Stimulated activated CD4-positive, alpha-beta T cell treated with anti-CD3 and anti-CD28 coated beads, Interleukin-12 subunit alpha, Interleukin-12 subunit beta, amount 100 ng/mL, for 24 hours (primary cell): ENCODE data around the gene COQ8A.
A peak's percentile ranks its signal among the peaks of the same experiment; 100 is the strongest.
"Not testable (repeated sequence)": the region's sequence is repeated elsewhere in the genome, so short reads cannot be mapped to it uniquely, and the experiment has no call there.

Experiments used
- DNase-seq, 2 experiments: peaks; one replicate each; pipeline ENCODE4 v3.0.0-alpha.2; 2020; ENCODE audit warnings: low read depth in 2 of 2

COQ8A gene

DNA sequence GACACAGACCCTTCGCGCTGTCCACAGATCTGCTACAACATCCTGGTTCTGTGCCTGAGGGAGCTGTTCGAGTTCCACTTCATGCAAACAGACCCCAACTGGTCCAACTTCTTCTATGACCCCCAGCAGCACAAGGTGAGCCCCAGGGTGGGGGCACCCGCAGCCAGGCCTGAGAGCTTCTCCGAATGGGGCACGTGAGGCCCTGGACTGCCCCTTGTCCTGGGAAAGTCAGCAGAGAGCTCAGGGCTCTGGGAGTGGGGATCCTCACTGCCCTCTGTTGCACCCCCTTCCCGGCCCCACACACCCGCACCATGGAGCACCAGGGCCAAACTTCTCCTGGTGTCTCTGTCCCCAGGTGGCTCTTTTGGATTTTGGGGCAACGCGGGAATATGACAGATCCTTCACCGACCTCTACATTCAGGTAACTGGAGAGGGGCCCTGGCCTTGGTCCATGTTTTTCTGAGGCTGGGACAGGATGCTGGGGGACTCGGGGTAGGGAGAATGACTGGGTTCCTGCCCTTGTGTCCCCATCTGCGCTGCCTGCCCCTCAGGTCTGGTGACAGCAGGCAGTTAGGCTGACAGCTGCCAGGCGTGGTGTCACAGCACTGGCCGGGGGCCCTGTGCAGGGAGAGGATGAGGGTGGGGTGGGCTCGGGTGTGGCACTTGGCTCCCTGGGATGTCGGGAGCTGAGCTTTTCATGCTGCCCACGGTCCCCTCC, 44.6 kb downstream of the COQ8A start:
- DNase-seq: no peak

GRCh38 chr1:226985239-226985838, 45.2 kb downstream of the COQ8A start:
- DNase-seq: no peak

GRCh38 chr1:226985839-226986463, 45.9 kb downstream of the COQ8A start:
- DNase-seq: no peak

DNA sequence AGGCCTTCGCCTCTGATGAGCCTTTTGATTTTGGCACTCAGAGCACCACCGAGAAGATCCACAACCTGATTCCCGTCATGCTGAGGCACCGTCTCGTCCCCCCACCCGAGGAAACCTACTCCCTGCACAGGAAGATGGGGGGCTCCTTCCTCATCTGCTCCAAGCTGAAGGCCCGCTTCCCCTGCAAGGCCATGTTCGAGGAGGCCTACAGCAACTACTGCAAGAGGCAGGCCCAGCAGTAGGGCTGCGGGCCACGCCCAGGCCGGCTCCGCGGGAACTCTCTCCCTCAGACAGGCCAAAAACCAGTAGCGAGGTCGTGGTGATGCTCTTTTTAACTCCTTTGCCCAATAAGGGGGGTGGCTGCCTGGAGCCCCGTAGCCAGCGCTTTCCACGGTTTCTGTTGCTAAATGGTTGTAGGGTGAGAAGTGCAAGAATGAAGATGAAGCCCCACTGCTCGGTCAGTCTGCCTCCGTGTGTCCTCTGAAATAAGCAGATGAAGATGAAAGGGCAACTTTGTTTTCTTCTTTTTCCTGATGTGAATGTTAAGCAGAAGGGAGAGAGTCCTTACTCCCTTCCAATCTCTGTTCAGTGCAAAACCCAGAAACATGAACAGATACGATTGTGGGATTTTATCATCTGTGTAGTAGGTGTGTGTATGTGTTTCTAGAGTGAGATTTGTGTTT, 46.5 kb downstream of the COQ8A start:
- DNase-seq: no peak

DNA sequence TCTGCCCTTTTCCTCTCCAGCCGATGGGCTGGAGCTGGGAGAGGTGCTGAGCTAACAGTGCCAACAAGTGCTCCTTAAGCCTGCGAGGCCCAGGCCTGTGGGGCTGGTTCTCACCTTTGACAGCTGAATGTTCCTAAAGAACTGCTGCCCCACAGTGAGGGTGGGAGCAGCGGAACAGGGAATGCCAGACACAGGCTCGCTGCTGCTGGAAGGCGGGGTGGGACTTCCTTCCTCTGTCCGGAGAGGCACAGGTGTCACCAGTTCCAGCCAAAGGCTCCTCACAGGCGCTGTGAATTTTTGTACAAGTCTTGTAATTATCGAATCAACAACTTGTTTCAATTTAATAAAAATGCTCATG, 47.1 kb downstream of the COQ8A start:
- DNase-seq: no peak

DNA sequence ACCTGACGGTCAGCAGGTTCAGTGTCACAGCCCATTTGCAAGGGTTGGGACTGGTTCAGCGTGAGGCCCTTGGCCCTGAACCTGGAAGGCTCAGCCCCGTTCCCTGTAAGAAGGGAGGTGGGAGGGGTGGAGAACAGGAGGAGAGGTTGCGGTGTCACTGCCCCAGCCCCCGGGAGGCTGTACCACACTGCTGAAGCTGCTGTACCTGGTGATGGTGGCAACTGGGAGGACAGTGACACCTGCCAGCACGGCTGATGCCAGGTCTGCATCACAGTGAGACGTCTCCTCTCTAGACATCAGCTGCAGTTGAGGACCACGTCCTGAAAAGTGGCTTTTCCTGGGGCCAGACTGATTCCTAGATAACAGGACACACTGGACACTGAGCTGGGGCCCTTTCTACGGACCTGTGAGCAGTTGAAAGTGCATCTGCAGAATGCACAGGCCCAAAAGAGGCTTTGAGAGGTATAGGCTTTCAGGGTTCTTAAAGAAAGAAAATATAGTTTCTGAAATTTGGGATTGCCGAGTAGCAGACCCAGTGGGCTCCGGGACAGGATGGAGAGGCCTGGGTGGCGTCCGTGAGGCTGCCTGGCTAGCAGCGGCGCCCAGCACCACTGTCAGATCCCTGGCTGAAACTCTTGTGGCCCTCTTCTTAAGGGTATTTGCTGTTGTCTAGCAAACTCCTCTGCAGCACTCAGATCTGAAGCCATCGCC, 47.7 kb downstream of the COQ8A start:
- no peak for DNase-seq

DNA sequence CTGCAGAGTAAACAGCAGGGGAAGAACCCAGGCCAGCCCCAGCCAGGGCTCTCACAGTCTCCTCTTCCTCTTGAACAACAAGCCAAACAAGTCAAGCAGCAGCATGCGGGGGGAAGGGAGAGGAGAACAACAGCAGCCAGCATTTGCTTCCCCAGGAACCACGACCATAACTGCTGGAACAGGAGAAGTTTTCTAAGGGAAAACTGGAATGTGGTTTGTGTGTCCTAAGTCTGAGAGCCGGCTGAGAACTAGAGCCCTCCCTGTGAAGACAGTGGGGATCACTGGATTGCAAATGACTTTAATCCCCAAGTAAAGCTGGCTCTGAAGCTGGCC, 48.2 kb downstream of the COQ8A start:
- no peak for DNase-seq

GRCh38 chr1:226989085-226989920, 49.2 kb downstream of the COQ8A start:
- no peak for DNase-seq

DNA sequence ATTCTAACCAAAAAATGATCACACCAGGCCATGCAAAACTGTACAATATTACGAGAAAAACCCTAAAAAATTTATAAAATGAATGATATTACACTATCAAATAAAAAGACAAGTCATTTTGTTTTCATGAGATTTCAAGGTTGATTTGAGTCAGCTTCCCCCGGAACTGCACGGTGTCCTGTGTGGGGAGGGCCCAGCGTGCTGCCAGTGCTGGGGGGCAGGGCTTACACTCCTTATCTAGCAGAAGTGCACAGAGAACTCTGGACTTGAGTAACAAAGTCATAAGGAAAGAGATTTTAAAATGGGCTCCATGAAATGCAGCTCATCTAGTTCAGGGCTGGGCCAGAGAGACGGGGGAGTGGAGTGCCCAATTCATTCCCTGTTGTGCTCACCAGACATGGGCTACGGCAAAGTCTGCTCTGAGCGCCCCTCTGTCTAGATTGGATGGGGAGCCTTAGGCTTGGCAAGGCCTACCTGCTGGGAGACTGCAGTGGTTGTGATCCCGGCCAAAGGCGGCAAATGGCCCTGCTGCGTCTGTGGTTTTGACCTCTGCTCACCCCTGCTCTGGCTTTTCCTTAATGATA, 50.1 kb downstream of the COQ8A start:
- DNase-seq: peak in 1 of 2 experiments; percentile 37

DNA sequence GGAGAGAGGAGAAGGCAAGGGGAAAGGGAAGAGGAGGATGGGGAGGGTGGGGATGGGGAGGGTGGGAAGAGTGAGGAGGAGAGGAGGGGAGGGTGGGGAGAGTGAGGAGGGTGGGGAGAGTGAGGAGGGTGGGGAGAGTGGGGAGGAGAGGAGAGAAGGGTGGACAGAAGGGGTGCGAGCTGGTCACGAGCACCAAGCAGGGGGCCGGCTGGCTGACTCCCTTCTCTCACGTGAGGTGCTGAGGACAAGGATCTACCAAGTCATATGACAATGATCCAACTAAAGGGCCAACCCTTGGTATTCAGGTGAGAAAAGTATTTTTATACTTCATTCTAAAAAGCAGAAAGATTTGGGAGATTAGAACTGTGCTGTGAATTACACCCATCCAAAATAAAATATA, 51.8 kb downstream of the COQ8A start:
- DNase-seq: no peak

GRCh38 chr1:226993814-226994585, 53.9 kb downstream of the COQ8A start:
- no peak for DNase-seq

DNA sequence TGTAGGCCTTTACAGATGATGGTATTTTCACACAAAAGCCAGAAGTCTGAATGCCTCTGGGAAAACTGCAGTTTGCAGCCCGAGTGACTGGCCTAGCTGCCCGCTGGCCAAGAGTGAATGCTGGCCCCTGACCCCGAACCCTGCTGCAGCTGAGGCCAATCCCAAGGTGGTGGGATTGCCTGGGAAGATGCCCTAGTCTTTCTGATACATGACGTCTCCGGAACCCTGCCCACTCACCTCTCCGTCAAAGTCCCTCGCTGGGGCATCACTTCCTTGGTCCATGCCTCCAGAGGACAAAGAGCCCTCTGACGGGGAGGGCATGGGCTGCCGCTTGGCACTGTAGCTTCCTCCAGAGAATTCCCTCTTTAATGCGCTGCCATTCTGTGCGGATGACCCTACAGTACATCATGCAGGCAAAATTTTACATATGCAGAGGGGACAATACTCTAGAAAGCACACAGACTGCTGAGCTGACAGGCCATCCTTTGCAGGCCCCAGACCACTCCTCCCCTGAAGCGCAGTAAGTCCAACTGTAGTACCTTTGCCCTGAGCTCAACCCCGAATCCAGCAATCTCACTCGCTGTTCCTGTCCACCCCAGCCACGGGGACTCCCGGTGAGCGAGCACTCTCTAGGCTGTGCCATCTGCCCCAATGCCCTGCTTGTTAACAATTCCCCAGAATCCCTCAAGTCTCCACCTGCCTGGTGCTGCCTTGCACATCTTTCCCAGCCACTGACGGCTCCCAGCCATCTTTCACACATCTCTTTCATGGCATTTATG, 54.7 kb downstream of the COQ8A start:
- no peak for DNase-seq

- no peak for DNase-seq
Measured at GRCh38 chr1:226995365-226996332, 55.6 kb downstream of the COQ8A start.

DNA sequence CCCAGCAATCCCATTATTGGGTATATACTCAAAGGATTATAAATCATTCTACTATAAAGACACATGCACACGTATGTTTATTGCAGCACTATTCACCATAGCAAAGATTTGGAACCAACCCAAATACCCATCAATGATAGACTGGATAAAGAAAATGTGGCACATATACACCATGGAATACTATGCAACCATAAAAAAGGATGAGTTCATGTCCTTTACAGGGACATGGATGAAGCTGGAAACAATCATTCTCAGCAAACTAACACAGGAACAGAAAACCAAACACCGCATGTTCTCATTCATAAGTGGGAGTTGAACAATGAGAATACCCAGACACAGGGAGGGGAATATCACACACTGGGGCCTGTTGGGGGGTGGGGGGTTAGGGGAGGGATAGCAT, 59.5 kb downstream of the COQ8A start:
- not testable (repeated sequence) for DNase-seq

GRCh38 chr1:227002531-227003049, 62.5 kb downstream of the COQ8A start:
- no peak for DNase-seq

DNA sequence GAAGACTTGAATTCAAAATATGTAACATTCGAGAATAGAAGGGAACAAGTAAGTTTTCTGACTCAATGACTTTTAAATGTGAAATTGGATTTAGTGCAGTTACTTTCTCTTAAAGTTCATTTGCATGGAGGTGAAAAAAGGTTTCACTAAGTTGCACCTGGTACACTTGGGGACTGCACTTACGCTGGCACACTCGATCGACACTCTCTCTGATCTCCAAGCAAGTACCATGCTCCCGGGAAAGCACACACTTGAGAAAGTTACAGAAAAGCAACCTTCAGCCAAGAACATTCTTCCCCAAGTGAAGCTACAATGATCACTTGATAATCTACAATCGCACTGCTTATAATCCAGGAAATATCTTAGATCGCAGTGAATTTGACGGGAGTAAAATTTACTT, 63.1 kb downstream of the COQ8A start:
- no peak for DNase-seq

- DNase-seq: no peak
Measured at GRCh38 chr1:227004796-227005195, 64.7 kb downstream of the COQ8A start.

- DNase-seq: no peak
Measured at GRCh38 chr1:227006226-227006796, 66.2 kb downstream of the COQ8A start.
